ENCODE results near the gene CDK7.
"Not testable (repeated sequence)": the region's sequence is repeated elsewhere in the genome, so short reads cannot be mapped to it uniquely, and the experiment has no call there.

CDK7 gene

DNA sequence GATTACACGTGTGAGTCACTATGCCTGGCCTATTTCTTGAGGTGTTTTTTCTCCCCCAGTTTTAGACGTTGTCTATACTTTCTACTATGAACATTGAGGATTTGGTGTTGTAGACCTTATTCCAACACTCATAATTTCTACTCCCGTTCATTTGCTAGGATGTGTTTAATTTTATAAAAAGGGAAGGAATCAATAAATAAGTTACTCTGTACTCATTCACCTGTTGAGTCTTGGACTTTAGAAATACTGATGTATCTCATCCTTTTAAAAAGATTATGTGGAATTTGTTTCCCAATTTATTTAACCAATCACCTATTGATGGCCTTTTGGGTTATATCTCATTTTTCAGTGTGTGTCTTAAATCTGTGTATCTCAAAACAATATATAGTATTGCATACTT is 3.2 kb downstream of the CDK7 start:
- no peak for DNase-seq (ENCODE audit: low read depth in 2 of 2)

DNA sequence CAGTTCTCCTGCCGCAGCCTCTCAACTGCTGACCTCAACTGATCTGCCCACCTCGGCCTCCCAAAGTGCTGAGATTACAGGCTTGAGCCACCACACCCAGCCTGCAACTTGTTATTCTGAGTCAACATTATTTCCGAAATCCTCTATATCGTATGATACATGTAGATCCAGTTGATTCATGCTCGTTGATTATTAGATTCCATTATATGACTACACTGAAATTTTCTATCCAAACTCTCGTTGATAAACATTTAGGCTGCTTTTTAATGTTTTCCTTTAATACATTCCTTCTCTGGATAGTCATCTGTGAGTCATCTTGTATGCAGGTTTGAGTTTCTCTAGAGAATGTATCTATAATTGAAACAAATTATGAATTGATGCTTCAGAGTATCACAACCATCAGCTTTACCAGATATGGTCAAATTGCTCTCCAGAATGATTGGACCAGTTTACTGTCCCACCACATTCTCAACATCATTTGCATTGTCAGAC is 4.1 kb downstream of the CDK7 start:
- DNase-seq (ENCODE audit: low read depth in 2 of 2), result no peak

DNA sequence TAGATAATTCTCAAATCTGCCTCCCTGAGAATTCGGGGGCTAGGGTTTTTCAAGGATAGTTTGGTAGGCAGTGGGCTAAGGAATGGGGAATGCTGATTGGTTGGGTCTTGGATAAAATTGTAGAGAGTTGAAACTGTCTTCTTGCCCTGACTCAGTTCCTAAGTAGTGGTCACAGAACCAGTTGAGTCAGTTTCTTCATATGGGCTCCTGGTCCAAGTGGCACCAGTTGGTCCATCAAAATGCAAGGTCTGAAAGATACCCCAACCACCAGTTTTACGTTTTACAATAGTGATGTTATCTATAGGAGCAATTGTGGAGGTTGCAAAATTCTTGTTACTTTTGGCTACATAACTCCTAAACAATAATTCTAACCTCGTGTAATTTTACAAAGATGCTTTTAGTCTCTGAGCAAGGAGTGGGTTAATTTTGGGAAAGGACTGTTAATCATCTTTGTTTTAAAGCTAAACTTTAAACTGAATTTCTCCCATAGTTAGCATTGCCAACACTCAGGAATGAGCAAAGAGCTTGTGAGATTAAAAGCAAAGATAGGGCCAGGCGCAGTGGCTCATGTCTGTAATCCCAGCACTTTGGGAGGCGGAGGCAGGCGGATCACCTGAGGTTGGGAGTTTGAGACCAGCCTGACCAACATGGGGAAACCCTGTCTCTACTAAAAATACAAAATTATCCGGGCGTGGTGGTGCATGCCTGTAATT is 7.7 kb downstream of the CDK7 start:
- DNase-seq (ENCODE audit: low read depth in 2 of 2), result no peak

DNA sequence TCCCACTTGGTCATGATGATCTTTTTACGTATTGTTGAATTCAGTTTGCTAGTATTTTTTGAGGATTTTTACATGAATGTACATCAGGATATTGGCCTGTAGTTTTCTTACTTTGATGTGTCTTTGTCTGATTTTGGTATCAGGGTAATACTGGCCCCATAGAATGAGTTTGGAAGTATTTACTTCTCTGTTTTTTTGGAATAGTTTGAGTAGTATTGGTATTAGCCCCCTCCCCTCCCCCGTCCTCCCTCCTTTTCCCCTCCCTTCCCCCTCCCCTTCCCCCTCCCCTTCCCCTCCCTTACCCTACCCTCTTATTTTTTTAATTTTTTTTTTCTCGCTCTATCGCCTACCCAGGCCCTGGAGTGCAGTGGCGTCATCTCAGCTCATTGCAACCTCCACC is 10.3 kb downstream of the CDK7 start:
- DNase-seq (ENCODE audit: low read depth in 2 of 2), result no peak

DNA sequence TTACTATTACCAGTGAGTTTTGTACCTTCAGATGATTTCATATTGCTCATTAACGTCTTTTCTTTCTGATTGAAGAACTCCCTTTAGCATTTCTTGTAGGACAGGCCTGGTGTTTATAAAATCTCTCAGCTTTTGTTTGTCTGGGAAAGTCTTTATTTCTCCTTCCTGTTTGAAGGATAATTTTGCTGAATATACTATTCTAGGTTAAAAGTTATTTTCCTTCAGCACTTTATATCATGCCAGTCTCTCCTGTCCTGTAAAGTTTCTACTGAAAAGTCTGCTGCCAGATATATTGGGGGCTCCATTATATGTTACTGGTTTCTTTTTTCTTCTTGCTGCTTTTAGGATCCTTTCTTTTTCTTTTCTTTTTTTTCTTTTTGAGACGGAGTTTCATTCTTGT is 13.3 kb downstream of the CDK7 start:
- no peak for DNase-seq (ENCODE audit: low read depth in 2 of 2)

DNA sequence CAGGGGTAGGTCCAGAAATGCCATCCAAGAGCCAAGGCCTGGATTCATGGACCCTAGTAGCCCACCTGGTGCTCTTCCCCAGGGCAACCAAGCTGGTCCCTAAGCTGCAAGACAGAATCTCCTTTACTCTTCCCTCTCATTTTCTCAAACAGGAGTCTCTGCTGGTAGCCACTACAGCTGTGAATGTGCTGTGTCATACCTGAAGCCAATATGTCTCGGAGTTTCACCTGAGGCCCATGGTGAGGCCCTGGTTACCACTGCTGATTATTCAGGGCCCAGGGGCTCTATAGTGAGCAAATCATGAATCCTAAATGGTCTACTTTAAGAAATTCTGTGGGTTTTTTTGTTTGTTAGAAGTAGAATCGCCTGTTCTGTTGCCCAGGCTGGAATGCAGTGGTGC is 15.9 kb downstream of the CDK7 start:
- no peak for DNase-seq (ENCODE audit: low read depth in 2 of 2)

DNA sequence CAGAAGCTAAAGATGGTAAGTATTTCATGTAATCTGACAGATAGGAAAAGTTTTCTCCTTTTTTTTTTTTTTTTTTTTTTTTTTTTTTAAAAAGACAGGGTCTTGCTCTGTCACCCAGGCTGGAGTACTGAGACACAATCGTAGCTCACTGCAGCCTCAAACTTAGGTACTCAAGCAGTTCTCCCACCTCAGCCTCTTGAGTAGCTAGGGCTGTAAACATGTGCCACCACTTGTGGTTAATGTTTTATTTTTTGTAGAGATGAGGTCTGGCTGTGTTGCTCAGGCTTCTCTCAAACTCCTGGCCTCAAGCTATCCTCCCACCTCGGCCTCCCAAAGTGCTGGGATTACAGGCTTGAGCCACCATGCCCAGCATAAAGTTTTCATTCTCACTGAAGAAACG is 17.8 kb downstream of the CDK7 start:
- no peak for DNase-seq (ENCODE audit: low read depth in 2 of 2)

DNA sequence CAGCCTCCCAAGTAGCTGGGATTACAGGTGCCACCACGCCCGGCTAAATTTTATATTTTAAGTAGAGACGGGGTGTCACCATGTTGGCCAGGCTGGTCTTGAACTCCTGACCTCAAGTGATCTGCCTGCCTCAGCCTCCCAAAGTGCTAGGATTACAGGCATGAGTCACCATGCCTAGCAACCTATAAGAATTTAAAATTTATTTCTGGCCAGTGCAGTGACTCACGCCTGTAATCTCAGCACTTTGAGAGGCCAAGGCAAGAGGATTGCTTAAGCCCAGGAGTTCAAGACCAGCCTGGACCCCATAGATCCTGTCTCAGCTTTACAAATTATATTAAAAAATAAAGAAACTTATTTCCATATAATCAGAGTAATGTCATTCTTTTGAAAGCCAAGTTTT is 21.3 kb downstream of the CDK7 start:
- not testable (repeated sequence) for DNase-seq (ENCODE audit: low read depth in 2 of 2)

DNA sequence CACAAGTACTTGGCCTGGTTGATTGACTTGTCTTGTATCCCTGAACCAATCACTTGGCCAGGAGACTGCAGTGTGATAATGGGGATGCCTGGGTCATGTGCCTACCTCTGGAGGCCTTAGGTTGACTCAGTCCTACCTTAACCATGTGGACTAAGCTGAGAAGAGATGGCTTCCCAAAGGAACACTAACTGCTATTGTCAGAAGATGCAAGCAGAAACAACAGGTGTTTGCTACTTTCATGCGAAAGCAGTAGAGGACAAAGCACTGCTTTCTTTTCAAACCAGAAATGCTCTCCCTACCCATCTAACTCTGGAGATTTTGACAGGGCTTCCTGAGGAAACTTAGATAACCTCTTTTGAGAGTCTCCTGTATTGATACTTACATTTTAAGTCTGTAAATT is 22.9 kb downstream of the CDK7 start:
- no peak for DNase-seq (ENCODE audit: low read depth in 2 of 2)

DNA sequence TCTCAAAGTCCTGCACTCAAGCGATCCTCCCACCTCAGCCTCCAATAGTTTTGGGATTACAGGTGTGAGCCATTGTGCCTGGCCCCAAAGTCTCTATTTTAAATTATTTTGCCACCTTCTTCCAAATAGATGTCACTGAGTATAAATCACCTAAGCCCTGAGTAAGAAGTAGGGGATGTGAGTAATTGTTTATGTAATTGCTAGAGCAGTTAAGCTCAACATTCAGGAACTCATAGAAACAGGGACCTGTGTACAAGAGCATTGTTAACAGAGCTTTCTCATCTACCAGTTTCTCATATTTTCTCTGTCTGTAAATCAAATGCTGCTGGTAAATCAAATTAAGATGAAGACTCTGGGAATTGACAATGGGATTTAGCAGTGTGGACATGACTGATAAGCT is 26.3 kb downstream of the CDK7 start:
- DNase-seq (ENCODE audit: low read depth in 2 of 2), result no peak

DNA sequence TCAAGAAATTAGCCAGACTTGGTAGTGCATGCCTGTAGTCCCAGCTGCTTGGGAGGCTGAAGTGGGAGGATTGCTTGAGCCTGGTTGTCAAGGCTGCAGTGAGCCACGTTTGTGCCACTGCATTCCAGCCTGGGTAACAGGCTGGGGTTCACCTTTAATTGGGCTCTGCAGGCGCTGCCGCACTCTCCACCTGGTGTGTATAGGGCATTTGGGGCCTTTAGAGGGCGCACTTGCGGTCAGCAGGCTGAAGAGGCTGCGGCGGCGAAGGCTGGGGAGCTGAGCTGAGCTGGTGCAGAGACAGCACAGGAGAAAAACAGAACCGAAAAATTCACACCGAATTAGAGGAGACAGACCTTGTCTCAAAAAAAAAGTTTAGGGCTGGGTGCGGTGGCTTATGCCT is 31.2 kb downstream of the CDK7 start:
- peak in 1 of 2 donors; percentile 0 for DNase-seq (ENCODE audit: low read depth in 2 of 2)

DNA sequence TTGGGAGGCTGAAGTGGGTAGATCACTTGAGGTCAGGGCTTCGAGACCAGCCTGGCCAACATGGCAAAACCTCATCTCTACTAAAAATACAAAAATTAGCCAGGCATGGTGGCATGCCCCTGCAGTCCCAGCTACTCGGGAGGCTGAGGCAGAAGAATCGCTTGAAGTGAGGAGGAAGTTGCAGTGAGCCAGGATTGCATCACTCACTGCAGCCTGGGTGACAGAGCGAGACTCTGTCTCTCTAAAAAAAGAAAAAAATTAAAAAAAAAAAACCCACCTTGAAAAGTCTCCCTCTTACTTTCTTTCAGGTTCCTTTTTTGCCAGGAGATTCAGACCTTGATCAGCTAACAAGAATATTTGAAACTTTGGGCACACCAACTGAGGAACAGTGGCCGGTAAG is 34.2 kb downstream of the CDK7 start:
- DNase-seq (ENCODE audit: low read depth in 2 of 2), result no peak

DNA sequence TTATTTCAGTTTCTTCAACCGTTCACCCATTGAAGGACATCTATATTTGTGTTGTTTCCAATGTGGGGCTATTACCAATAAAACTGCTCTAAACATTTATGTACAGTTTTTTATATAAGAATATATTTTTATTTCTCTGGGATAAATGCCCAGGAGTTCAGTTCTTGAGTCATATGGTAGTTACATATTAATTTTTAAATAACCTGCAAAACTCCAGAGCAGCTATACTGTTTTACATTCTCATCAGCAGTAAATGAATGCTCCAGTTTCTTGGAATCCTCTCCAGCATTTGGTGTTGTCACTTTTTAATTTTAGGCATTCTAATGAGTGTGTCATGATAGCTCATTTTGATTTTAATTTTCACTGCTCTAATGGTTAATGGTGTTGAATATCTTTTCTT is 36.2 kb downstream of the CDK7 start:
- DNase-seq (ENCODE audit: low read depth in 2 of 2), result no peak

DNA sequence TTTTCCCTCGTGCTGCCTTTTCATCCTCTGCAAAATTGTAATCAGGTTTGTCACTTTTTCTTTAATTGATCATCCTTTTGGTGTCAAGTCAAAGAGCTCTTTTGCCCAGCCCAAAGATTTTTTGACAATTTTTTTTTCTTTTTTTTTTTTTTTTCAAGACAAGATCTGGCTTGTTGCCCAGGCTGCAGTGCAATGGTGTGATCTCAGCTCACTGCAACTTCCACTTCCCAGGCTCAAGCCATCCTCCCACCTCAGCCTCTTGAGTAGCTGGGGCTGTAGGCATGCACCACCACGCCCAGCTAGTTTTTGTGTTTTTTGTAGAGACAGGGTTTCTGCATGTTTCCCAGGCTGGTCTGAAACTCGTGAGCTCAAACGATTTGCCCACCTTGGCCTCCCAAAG is 36.7 kb downstream of the CDK7 start:
- no peak for DNase-seq (ENCODE audit: low read depth in 2 of 2)

DNA sequence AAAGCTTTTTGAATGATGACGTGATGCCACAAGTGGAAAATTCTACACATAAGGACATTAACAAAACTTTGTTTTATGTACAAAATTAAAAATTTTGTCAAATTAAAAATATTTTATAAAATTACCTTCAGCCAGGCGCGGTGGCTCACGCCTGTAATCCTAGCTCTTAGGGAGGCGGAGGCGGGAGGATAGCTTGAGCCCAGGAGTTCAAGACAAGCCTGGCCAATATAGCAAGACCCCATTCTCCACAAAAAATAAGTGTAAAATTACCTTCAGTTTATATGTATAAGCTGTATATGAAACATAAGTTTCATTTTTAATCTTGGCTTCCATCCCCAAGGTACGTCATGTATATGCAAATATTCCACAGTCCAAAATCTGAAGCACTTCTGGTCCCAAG is 40.9 kb downstream of the CDK7 start:
- DNase-seq (ENCODE audit: low read depth in 2 of 2), result no peak

DNA sequence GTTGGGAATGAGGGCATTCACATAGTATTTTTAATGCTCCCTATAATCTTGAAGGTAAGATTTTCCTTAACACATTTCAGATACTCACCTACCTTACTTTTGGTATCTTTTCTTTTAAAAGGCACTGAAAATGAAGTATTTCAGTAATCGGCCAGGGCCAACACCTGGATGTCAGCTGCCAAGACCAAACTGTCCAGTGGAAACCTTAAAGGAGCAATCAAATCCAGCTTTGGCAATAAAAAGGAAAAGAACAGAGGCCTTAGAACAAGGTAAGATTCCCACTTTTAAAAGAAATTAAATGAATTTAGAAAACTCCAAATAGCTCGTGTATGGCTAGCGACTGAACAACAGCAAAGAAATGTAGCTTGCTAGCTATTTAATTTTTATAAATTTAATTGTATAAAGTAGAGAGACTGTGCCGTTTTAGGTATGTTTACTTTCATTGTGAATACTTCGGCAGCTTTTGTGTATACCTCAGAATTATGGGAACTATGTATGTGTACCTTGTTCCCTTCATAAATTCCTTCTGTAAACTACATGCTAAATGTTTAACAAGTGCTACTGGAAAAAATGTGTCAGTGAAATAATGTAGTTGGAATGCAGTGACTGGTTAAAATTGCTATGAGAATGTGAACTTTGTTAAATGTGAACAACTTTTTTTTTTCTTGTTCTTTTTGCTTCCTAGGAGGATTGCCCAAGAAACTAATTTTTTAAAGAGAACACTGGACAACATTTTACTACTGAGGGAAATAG is 41.9 kb downstream of the CDK7 start:
- no peak for DNase-seq (ENCODE audit: low read depth in 2 of 2)

DNA sequence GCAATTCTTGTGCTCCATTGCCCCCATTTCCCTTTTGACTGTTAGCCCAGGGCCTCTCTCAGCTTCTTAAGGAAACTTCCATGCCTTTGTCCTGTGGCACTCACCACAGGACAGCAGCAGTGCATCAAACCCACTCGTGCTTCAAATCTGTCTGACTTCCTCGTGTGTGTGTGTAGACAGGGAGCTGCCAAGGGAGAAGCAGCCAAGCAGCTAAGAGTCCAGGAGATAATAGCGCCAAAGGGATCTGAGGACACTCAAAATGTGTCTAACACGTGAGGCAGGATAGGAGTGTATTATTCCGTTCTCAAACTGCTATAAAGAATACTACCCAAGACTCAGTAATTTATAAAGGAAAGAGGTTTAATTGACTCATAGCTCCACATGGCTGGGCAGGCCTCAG is 44.8 kb downstream of the CDK7 start:
- no peak for DNase-seq (ENCODE audit: low read depth in 2 of 2)

DNA sequence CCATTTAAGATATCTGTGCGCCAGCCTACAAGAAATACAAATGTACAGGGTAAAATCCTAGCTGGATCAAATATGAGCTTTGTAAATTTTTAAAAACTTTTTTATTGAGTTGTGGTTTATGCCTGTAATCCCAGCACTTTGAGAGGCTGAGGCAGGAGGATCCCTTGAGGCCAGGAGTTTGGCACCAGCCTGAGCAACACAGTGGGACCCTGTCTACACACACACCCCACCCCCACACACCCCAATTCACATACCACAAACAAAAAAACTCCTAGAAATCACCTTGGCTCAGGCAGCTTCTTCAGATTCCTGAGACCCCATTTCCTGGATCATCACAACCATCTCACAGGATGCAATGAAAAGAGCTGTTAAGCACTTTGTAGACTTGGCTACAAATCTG is 46.4 kb downstream of the CDK7 start:
- no peak for DNase-seq (ENCODE audit: low read depth in 2 of 2)

DNA sequence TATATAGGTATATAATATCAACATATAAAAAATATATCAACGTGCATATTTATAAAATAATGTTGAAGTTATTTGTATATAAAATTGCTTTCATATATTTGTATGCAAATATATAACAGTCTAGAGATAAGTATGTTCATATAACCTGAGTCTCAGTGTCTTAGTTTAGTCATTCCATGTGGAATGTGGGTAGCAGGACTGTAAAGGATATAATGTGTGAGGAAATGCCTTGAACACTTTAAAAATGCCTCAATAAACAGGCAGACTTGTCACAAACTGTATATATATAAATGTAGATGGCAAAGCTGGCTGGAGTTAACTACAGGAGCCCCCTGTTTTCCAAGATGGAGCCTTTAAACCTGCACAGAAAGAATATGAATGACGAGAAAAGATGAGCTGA is 49.5 kb downstream of the CDK7 start:
- DNase-seq (ENCODE audit: low read depth in 2 of 2), result no peak

DNA sequence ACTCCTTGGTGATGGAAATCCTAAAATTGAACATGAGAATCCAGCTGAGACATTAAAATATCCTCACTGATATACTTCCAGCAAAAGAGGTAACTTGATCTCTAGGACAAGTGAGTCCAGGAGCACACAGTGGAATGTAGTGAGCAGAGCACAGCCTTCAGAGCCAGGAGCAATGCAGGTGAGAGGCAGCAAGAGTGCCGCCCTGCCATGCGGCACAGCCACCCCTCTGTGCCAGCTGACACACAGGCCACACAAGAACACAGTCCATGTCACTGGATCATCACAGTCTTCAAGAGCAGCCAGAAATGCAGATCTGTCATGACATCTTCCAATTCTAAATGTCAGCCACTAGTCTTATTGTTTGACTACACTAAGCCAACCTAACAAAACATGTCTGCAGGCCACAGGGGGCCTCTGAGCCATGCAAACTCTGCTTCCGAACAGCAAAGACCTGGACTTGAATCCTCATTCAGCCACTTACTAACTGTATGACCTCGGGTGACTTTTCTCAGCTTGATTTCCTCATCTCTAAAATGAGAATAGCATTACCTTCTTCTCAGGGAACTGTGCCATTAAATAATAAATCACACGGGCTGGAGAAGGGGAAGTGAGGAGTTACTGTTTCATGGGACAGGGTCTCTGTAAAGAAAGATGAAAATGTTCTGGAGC is 50.9 kb downstream of the CDK7 start:
- DNase-seq (ENCODE audit: low read depth in 2 of 2), result no peak

DNA sequence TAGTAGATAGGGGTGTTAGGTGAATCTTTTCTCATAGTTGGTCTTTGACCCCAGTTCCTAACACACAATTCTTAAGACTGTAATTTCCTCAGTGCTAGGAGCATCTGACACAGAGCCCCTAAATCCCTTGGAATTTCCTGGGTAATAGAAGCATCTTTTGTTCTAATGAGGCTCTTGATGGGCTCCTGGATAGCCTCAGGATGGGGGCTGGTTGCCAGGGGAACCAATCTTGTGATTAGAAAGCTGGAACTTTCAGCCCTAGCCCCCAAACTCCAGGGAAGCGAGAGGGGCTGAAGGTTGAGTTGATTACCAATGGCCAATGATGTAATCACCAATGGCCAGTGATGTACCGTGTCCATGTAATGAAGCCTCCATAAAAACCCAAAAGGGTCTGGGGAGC is 53.4 kb downstream of the CDK7 start:
- no peak for DNase-seq (ENCODE audit: low read depth in 2 of 2)

DNA sequence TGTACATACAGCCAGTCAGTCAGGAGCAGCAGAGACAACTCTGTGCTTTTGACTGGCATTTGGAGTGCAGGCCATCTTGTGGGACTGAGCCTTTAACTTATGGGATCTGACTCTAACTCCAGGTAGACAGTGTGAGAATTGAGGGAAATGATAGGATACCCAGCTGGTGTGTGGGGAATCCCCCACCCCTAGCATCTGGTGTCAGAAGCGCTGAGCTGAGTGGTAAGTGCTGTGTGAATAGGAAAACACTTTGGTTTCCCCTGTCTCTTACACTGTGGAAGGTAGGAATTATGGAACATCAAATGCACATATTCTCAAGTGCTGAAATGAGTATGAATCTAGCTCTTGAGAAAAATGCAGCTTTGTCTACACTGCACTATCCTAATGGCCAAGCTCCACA is 54.0 kb downstream of the CDK7 start:
- no peak for DNase-seq (ENCODE audit: low read depth in 2 of 2)

DNA sequence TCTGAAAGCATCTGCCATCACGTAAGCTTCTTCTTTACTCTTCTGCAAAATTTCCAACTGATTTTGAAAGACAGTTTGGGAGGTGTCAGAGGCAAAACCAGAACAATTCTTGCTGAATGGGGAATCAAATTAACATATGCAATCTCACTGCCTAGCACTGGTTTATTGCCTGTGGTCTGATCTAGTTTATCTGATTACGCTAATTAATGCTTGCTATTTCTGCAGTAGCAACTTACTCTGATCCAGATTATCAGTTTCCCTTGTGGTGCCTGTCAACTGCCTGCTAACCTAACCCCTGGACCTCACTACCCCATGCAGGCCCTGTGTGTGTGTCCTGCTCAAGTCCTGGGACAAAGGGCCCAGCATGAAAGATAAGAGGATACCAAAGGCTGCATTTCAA is 57.6 kb downstream of the CDK7 start:
- no peak for DNase-seq (ENCODE audit: low read depth in 2 of 2)

Measured in stimulated activated CD4-positive, alpha-beta T cell treated with anti-CD3 and anti-CD28 coated beads, Interleukin-4, amount 100 ng/mL, for 48 hours (primary cell).